Ovary (tissue), 3 donors: ENCODE data around the gene ARRDC4.
"Not testable (repeated sequence)": the region's sequence is repeated elsewhere in the genome, so short reads cannot be mapped to it uniquely, and the experiment has no call there.

ENCODE experiments used
- CTCF ChIP-seq, 3 donors: fragments of 450-650 bp in 2 of 3; fragments of 200-600 bp in 1 of 3; IDR thresholded peaks; one replicate each; pipeline versions ENCODE4 v1.5.1 to v1.8.0; 2016 to 2022; ENCODE audit warnings: antibody characterized with exemption in 3 of 3, mild to moderate bottlenecking in 1 of 3
- EP300 ChIP-seq: sonication (generic); formaldehyde crosslinking; IDR thresholded peaks from one replicate; pipeline ENCODE4 v1.6.1; 2017; ENCODE audit warnings: antibody characterized with exemption
- donor health status: DM: no; HTN: no; CAD: no.

GRCh38 chr15:97985979-97986378 is 25.5 kb downstream of the ARRDC4 start:
- TF ChIP-seq CTCF (IDR thresholded peaks at IDR 0.05); EP300: not testable (repeated sequence)
